ENCODE results near the gene TLR3. TPM values are rescaled to one million over a fixed set of nuclear protein-coding genes. Genes with fewer than 3 reads are reported as not detected.
A peak's percentile ranks its signal among the peaks of the same experiment; 100 is the strongest.

Gene TLR3
- total and polyA plus RNA-seq, 4 experiments from 2014 or later = 2.1 to 4.1 (median 2.6) TPM

- peak in 2 of 5 donors; percentile 5 to 9 for DNase-seq
- Mint-ChIP-seq H3K4me3 (peak overlapping the region; percentile 72 to 93 (median 85)), H3K27ac (peak overlapping the region in 2 of 7 donors; percentile 14 to 65), H3K9me3 (no peaks in the 10 kb centered on the region), H3K27me3 (peaks cover 38 to 43% of the 10 kb centered on the region in 2 donors), H3K36me3 (no peaks in the 10 kb centered on the region), H3K4me1 (peaks cover 4 to 10% (median 7%) of the 10 kb centered on the region in 4 donors)
- Histone ChIP-seq H3K9me3 (ENCODE audit: control insufficient read depth in 1 of 2, low read length in 2 of 2) (no peaks in the 10 kb centered on the region), H3K27me3 (ENCODE audit: insufficient read depth, low read length) (peaks cover 7% of the 10 kb centered on the region), H3K4me1 (ENCODE audit: insufficient read depth, low read length) (peaks cover 5% of the 10 kb centered on the region), H3K27ac (ENCODE audit: low read depth, low read length) (no peak overlapping the region), H3K36me3 (ENCODE audit: insufficient read depth, low read length) (no peaks in the 10 kb centered on the region), H3K4me3 (ENCODE audit: low read length in 2 of 2) (peak overlapping the region in 1 of 2 donors; percentile 38)
- intact Hi-C loops (cut with micrococcal nuclease) = no loop called here
- ChIA-PET CTCF (ENCODE audit: partially characterized antibody) (no interaction called here), POLR2A (ENCODE audit: partially characterized antibody) (interaction anchor here (2.0 kb wide), 1 partner anchor 85 kb away, joined by 6 read pairs; the partner anchor contains the start of gene CYP4V2)
These were observed 36.8 kb downstream of the TLR3 start for GRCh38 chr4:186105647-186106321.

GRCh38 chr4:186107947-186108346, 39.0 kb downstream of the TLR3 start:
- H3K27me3 Mint-ChIP-seq = peaks cover 33% of the 10 kb centered on the region in 2 donors
- Histone ChIP-seq H3K27ac (ENCODE audit: low read depth, low read length) (no peak overlapping the region), H3K36me3 (ENCODE audit: insufficient read depth, low read length) (no peaks in the 10 kb centered on the region), H3K4me3 (ENCODE audit: low read length in 2 of 2) (no peak overlapping the region), H3K4me1 (ENCODE audit: insufficient read depth, low read length) (peaks cover 5% of the 10 kb centered on the region), H3K27me3 (ENCODE audit: insufficient read depth, low read length) (peaks cover 7% of the 10 kb centered on the region), H3K9me3 (ENCODE audit: control insufficient read depth in 1 of 2, low read length in 2 of 2) (no peaks in the 10 kb centered on the region)
- no peak overlapping the region for H3K27ac Mint-ChIP-seq
- intact Hi-C loops (cut with micrococcal nuclease) = no loop called here
- ChIA-PET POLR2A (ENCODE audit: partially characterized antibody) (no interaction called here), CTCF (ENCODE audit: partially characterized antibody) (interaction anchor here (1.2 kb wide), 1 partner anchor 39 kb away, joined by 4 read pairs; the partner anchor contains the start of gene TLR3)
- H3K36me3 Mint-ChIP-seq = no peaks in the 10 kb centered on the region
- no peak overlapping the region for H3K4me3 Mint-ChIP-seq
- peaks cover 4 to 10% (median 7%) of the 10 kb centered on the region in 4 donors for H3K4me1 Mint-ChIP-seq
- no peak for DNase-seq
- no peaks in the 10 kb centered on the region for H3K9me3 Mint-ChIP-seq

GRCh38 chr4:186108391-186108790, 39.4 kb downstream of the TLR3 start:
- Mint-ChIP-seq H3K36me3 (no peaks in the 10 kb centered on the region), H3K9me3 (no peaks in the 10 kb centered on the region), H3K4me3 (peak overlapping the region in 1 of 8 donors; percentile 21), H3K27ac (no peak overlapping the region), H3K27me3 (peaks cover 28 to 29% of the 10 kb centered on the region in 2 donors), H3K4me1 (peaks cover 4 to 10% (median 7%) of the 10 kb centered on the region in 4 donors)
- intact Hi-C loops (cut with micrococcal nuclease) = no loop called here
- H3K27ac ChIP-seq (ENCODE audit: low read depth, low read length) = no peak overlapping the region
- peaks cover 5% of the 10 kb centered on the region for H3K4me1 ChIP-seq (ENCODE audit: insufficient read depth, low read length)
- CTCF ChIA-PET (ENCODE audit: partially characterized antibody) = interaction anchor here (1.2 kb wide), 1 partner anchor 40 kb away, joined by 4 read pairs; the partner anchor contains the start of gene TLR3
- no peak overlapping the region for H3K4me3 ChIP-seq (ENCODE audit: low read length in 2 of 2)
- DNase-seq = no peak
- peaks cover 7% of the 10 kb centered on the region for H3K27me3 ChIP-seq (ENCODE audit: insufficient read depth, low read length)
- H3K36me3 ChIP-seq (ENCODE audit: insufficient read depth, low read length) = no peaks in the 10 kb centered on the region
- no peaks in the 10 kb centered on the region for H3K9me3 ChIP-seq (ENCODE audit: control insufficient read depth in 1 of 2, low read length in 2 of 2)
- POLR2A ChIA-PET (ENCODE audit: partially characterized antibody) = no interaction called here

GRCh38 chr4:186109245-186109644, 40.3 kb downstream of the TLR3 start:
- Histone ChIP-seq H3K36me3 (ENCODE audit: insufficient read depth, low read length) (no peaks in the 10 kb centered on the region), H3K27ac (ENCODE audit: low read depth, low read length) (no peak overlapping the region), H3K9me3 (ENCODE audit: control insufficient read depth in 1 of 2, low read length in 2 of 2) (no peaks in the 10 kb centered on the region), H3K4me1 (ENCODE audit: insufficient read depth, low read length) (peaks cover 5% of the 10 kb centered on the region), H3K27me3 (ENCODE audit: insufficient read depth, low read length) (peaks cover 2% of the 10 kb centered on the region), H3K4me3 (ENCODE audit: low read length in 2 of 2) (no peak overlapping the region)
- DNase-seq = no peak
- Mint-ChIP-seq H3K36me3 (no peaks in the 10 kb centered on the region), H3K27ac (no peak overlapping the region), H3K4me1 (peaks cover 4 to 10% (median 7%) of the 10 kb centered on the region in 4 donors), H3K27me3 (peaks cover 21 to 23% of the 10 kb centered on the region in 2 donors), H3K9me3 (no peaks in the 10 kb centered on the region), H3K4me3 (no peak overlapping the region)
- ChIA-PET CTCF (ENCODE audit: partially characterized antibody) (no interaction called here), POLR2A (ENCODE audit: partially characterized antibody) (no interaction called here)
- intact Hi-C loops (cut with micrococcal nuclease) = no loop called here

- Mint-ChIP-seq H3K4me3 (no peak overlapping the region), H3K27me3 (peaks cover 14 to 23% of the 10 kb centered on the region in 2 donors), H3K4me1 (no peaks in the 10 kb centered on the region), H3K27ac (no peak overlapping the region), H3K9me3 (peaks cover 0 to 2% (median 0%) of the 10 kb centered on the region in 8 donors), H3K36me3 (no peaks in the 10 kb centered on the region)
- Histone ChIP-seq H3K27ac (ENCODE audit: low read depth, low read length) (no peak overlapping the region), H3K4me3 (ENCODE audit: low read length in 2 of 2) (no peak overlapping the region), H3K27me3 (ENCODE audit: insufficient read depth, low read length) (no peaks in the 10 kb centered on the region), H3K36me3 (ENCODE audit: insufficient read depth, low read length) (no peaks in the 10 kb centered on the region), H3K4me1 (ENCODE audit: insufficient read depth, low read length) (no peaks in the 10 kb centered on the region), H3K9me3 (ENCODE audit: control insufficient read depth in 1 of 2, low read length in 2 of 2) (no peaks in the 10 kb centered on the region)
- ChIA-PET CTCF (ENCODE audit: partially characterized antibody) (interaction anchor here (1.0 to 1.3 kb wide), 2 partner anchors 9 to 21 kb away, joined by 3 to 4 read pairs; no protein-coding TSS in a partner anchor), POLR2A (ENCODE audit: partially characterized antibody) (no interaction called here)
- DNase-seq = no peak
- intact Hi-C loops (cut with micrococcal nuclease) = no loop called here
These were observed 47.7 kb downstream of the TLR3 start for GRCh38 chr4:186116697-186117096.

- intact Hi-C loops (cut with micrococcal nuclease) = no loop called here
- no peak for DNase-seq
- no peak overlapping the region for H3K4me3 ChIP-seq (ENCODE audit: low read length in 2 of 2)
- no peaks in the 10 kb centered on the region for H3K36me3 Mint-ChIP-seq
- peaks cover 14 to 23% of the 10 kb centered on the region in 2 donors for H3K27me3 Mint-ChIP-seq
- H3K4me3 Mint-ChIP-seq = no peak overlapping the region
- ChIA-PET CTCF (ENCODE audit: partially characterized antibody) (interaction anchor here (1.4 kb wide), 1 partner anchor 80 kb away, joined by 3 read pairs; no protein-coding TSS in a partner anchor), POLR2A (ENCODE audit: partially characterized antibody) (no interaction called here)
- H3K27ac ChIP-seq (ENCODE audit: low read depth, low read length) = no peak overlapping the region
- H3K27me3 ChIP-seq (ENCODE audit: insufficient read depth, low read length) = no peaks in the 10 kb centered on the region
- no peaks in the 10 kb centered on the region for H3K4me1 ChIP-seq (ENCODE audit: insufficient read depth, low read length)
- peaks cover 0 to 2% (median 0%) of the 10 kb centered on the region in 8 donors for H3K9me3 Mint-ChIP-seq
- peak overlapping the region in 1 of 7 donors; percentile 49 for H3K27ac Mint-ChIP-seq
- no peaks in the 10 kb centered on the region for H3K4me1 Mint-ChIP-seq
- H3K36me3 ChIP-seq (ENCODE audit: insufficient read depth, low read length) = no peaks in the 10 kb centered on the region
- H3K9me3 ChIP-seq (ENCODE audit: control insufficient read depth in 1 of 2, low read length in 2 of 2) = no peaks in the 10 kb centered on the region
These were observed 49.6 kb downstream of the TLR3 start for GRCh38 chr4:186118582-186118981.

GRCh38 chr4:186121057-186121456, 52.1 kb downstream of the TLR3 start:
- peaks cover 14 to 23% of the 10 kb centered on the region in 2 donors for H3K27me3 Mint-ChIP-seq
- no peak overlapping the region for H3K4me3 ChIP-seq (ENCODE audit: low read length in 2 of 2)
- no peak overlapping the region for H3K27ac Mint-ChIP-seq
- H3K4me1 ChIP-seq (ENCODE audit: insufficient read depth, low read length) = no peaks in the 10 kb centered on the region
- H3K9me3 ChIP-seq (ENCODE audit: control insufficient read depth in 1 of 2, low read length in 2 of 2) = no peaks in the 10 kb centered on the region
- H3K36me3 ChIP-seq (ENCODE audit: insufficient read depth, low read length) = no peaks in the 10 kb centered on the region
- H3K36me3 Mint-ChIP-seq = no peaks in the 10 kb centered on the region
- H3K27me3 ChIP-seq (ENCODE audit: insufficient read depth, low read length) = no peaks in the 10 kb centered on the region
- no peak overlapping the region for H3K4me3 Mint-ChIP-seq
- CTCF ChIA-PET (ENCODE audit: partially characterized antibody) = no interaction called here
- no peaks in the 10 kb centered on the region for H3K4me1 Mint-ChIP-seq
- intact Hi-C loops (cut with micrococcal nuclease) = no loop called here
- H3K27ac ChIP-seq (ENCODE audit: low read depth, low read length) = no peak overlapping the region
- POLR2A ChIA-PET (ENCODE audit: partially characterized antibody) = no interaction called here
- H3K9me3 Mint-ChIP-seq = peaks cover 0 to 4% (median 0%) of the 10 kb centered on the region in 8 donors
- DNase-seq = no peak
